Measurements from ENCODE around the gene SPEF1. TPM values are rescaled to one million over a fixed set of nuclear protein-coding genes. Genes with fewer than 3 reads are reported as not detected.

SPEF1 gene
- total RNA-seq, 1 experiment from 2014 or later: not detected

- H3K27ac ChIP-seq (ENCODE audit: low read length): no peak overlapping the region
- no peaks in the 10 kb centered on the region for H3K27me3 ChIP-seq (ENCODE audit: low read length)
- H3K9ac ChIP-seq (ENCODE audit: low read length): no peak overlapping the region
- peaks cover 4% of the 10 kb centered on the region for H3K79me2 ChIP-seq (ENCODE audit: low read length)
- H4K20me1 ChIP-seq (ENCODE audit: insufficient read depth, low read depth, low read length): 0 out of 2 replicates have a peak, but pooled peaks cover 6% of the 10 kb centered on the region
- no peaks in the 10 kb centered on the region for H3K9me3 ChIP-seq (ENCODE audit: low read length)
- no peak overlapping the region for H3K4me2 ChIP-seq (ENCODE audit: low read depth, low read length, poor library complexity, severe bottlenecking)
- H2AFZ ChIP-seq (ENCODE audit: low read length): no peak overlapping the region
- no peaks in the 10 kb centered on the region for H3K4me1 ChIP-seq (ENCODE audit: low read length)
- H3K9me2 ChIP-seq (replicated peaks; ENCODE audit: insufficient read depth, low read length): no peaks in the 10 kb centered on the region
- no peak for DNase-seq
- peaks cover 10% of the 10 kb centered on the region for H3K36me3 ChIP-seq (ENCODE audit: insufficient read depth, low read length)
- no peak overlapping the region for H3K4me3 ChIP-seq (ENCODE audit: low read length)
These were observed 26.0 kb downstream of the SPEF1 start for GRCh38 chr20:3755269-3755668.

DNA sequence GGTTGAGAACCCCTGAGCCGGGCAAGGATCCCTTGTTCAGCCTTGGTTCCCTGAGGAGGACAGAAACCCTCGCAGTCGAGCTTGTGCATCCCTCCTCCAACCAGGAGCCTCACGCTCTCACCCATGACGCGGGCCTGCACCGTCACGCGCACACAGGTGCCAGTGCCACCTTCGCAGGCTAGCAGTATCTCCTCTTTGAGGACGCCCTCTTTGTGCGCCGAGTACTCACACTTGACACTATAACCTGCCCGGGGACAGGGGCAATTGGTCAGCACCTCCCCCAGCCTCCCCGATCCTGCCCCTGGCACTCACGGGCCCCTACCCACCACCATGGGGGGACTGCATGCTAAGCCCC is 27.0 kb downstream of the SPEF1 start:
- Histone ChIP-seq H2AFZ (ENCODE audit: low read length) (no peak overlapping the region), H3K9ac (ENCODE audit: low read length) (no peak overlapping the region), H3K4me3 (ENCODE audit: low read length) (no peak overlapping the region)

DNA sequence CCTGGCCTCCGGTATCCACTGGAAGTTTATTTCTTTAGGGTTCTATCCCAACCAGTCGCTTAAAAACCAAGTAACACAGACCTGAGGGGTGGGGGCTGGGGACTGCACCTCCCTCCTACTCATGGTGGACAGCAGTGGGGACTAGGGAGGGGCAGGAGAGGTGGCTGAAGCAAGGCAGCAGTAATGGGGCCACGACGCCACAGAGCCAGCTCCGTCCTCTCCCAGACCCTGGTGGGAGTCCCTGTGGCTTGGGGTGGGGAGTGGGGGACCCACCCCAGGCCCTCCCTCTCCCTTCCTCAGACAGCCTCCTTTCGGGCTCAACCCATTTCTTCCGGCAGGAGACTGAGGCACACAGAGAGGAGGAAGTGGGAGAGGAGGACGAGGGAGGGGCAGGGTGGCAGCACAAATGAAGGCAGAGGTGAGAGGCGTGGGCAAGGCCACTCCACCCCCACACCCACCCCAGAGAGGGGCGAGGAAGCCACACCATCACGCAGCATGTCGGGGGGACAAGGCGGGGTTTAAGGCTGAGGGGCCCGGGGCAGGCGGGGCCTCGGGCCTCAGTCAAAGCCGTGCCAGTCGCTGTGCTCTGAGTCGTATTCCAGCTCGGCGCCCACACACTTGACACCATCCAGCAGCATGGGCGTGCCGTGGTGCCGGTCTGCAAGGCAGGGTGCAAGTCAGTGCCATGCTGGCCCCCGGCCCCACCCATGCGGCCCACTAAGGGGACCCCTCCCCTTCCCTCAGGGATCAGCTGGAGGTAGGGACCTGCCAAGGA is 27.6 kb downstream of the SPEF1 start:
- no peak overlapping the region for H3K9ac ChIP-seq (ENCODE audit: low read length)
- H3K27ac ChIP-seq (ENCODE audit: low read length): no peak overlapping the region
- H3K4me2 ChIP-seq (ENCODE audit: low read depth, low read length, poor library complexity, severe bottlenecking): no peak overlapping the region
- no peak for DNase-seq
- no peaks in the 10 kb centered on the region for H3K27me3 ChIP-seq (ENCODE audit: low read length)
- no peaks in the 10 kb centered on the region for H3K4me1 ChIP-seq (ENCODE audit: low read length)
- H3K9me2 ChIP-seq (replicated peaks; ENCODE audit: insufficient read depth, low read length): no peaks in the 10 kb centered on the region
- no peak overlapping the region for H3K4me3 ChIP-seq (ENCODE audit: low read length)
- no peaks in the 10 kb centered on the region for H3K79me2 ChIP-seq (ENCODE audit: low read length)
- peaks cover 10% of the 10 kb centered on the region for H3K36me3 ChIP-seq (ENCODE audit: insufficient read depth, low read length)
- no peak overlapping the region for H2AFZ ChIP-seq (ENCODE audit: low read length)
- H3K9me3 ChIP-seq (ENCODE audit: low read length): no peaks in the 10 kb centered on the region
- H4K20me1 ChIP-seq (ENCODE audit: insufficient read depth, low read depth, low read length): 0 out of 2 replicates have a peak, but pooled peaks cover 9% of the 10 kb centered on the region

More for the DNA sequence above, 27.0 kb downstream of the SPEF1 start:
- Histone ChIP-seq H3K27me3 (ENCODE audit: low read length) (no peaks in the 10 kb centered on the region), H3K4me1 (ENCODE audit: low read length) (no peaks in the 10 kb centered on the region), H3K4me2 (ENCODE audit: low read depth, low read length, poor library complexity, severe bottlenecking) (no peak overlapping the region), H3K9me2 (replicated peaks; ENCODE audit: insufficient read depth, low read length) (no peaks in the 10 kb centered on the region), H3K9me3 (ENCODE audit: low read length) (no peaks in the 10 kb centered on the region), H4K20me1 (ENCODE audit: insufficient read depth, low read depth, low read length) (0 out of 2 replicates have a peak, but pooled peaks cover 9% of the 10 kb centered on the region), H3K36me3 (ENCODE audit: insufficient read depth, low read length) (peaks cover 10% of the 10 kb centered on the region), H3K79me2 (ENCODE audit: low read length) (no peaks in the 10 kb centered on the region), H3K27ac (ENCODE audit: low read length) (no peak overlapping the region)
- no peak for DNase-seq

DNA sequence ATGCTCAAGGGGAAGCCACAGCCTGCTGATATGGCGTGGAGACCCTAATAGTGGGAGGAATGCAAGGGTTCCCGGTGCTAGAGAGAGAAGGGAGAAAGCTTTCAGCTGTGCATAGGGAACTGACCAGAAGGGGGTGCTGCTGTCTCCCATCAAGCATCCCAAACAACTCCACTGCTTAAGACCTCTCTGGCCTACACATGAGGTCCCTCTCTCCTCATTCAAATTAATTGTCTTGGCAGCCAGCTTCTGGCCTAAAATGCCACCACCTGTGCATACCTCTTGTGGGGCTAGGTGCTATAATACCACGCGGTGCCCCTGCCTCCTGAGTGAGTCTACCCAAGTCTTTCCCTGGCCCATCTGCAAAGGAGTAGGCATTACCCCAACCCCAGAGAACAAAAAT is 28.1 kb downstream of the SPEF1 start:
- Histone ChIP-seq H3K36me3 (ENCODE audit: insufficient read depth, low read length) (peaks cover 8% of the 10 kb centered on the region), H3K27me3 (ENCODE audit: low read length) (no peaks in the 10 kb centered on the region), H3K4me3 (ENCODE audit: low read length) (no peak overlapping the region), H3K4me2 (ENCODE audit: low read depth, low read length, poor library complexity, severe bottlenecking) (no peak overlapping the region), H3K9me3 (ENCODE audit: low read length) (no peaks in the 10 kb centered on the region), H3K9me2 (replicated peaks; ENCODE audit: insufficient read depth, low read length) (no peaks in the 10 kb centered on the region), H3K27ac (ENCODE audit: low read length) (no peak overlapping the region), H2AFZ (ENCODE audit: low read length) (no peak overlapping the region), H4K20me1 (ENCODE audit: insufficient read depth, low read depth, low read length) (0 out of 2 replicates have a peak, but pooled peaks cover 9% of the 10 kb centered on the region), H3K79me2 (ENCODE audit: low read length) (no peaks in the 10 kb centered on the region), H3K9ac (ENCODE audit: low read length) (no peak overlapping the region), H3K4me1 (ENCODE audit: low read length) (no peaks in the 10 kb centered on the region)
- peak; percentile 84 for DNase-seq

DNA sequence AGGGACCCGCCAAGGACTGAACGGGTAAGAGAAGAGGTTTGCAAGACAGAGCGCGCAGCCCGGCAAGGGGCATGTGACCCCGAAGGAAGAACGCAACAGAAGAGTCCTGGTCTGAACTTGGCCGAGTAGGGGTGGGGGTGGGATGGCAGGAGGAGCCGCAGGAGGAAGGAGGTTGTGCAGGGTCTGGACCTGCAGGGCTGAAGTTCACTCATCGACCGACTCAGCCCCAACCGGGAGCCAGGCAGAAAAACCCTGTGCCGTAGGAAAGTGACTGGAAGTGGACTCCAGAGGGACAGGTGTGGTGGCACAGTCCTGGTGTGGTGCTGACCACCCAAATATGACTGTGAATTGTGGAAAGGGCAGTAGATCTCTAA is 28.9 kb downstream of the SPEF1 start:
- Histone ChIP-seq H3K27ac (ENCODE audit: low read length) (no peak overlapping the region), H3K9ac (ENCODE audit: low read length) (no peak overlapping the region), H2AFZ (ENCODE audit: low read length) (no peak overlapping the region), H4K20me1 (ENCODE audit: insufficient read depth, low read depth, low read length) (0 out of 2 replicates have a peak, but pooled peaks cover 9% of the 10 kb centered on the region), H3K36me3 (ENCODE audit: insufficient read depth, low read length) (peaks cover 4% of the 10 kb centered on the region), H3K79me2 (ENCODE audit: low read length) (no peaks in the 10 kb centered on the region), H3K27me3 (ENCODE audit: low read length) (no peaks in the 10 kb centered on the region), H3K9me2 (replicated peaks; ENCODE audit: insufficient read depth, low read length) (no peaks in the 10 kb centered on the region), H3K4me1 (ENCODE audit: low read length) (no peaks in the 10 kb centered on the region), H3K4me3 (ENCODE audit: low read length) (no peak overlapping the region), H3K4me2 (ENCODE audit: low read depth, low read length, poor library complexity, severe bottlenecking) (no peak overlapping the region), H3K9me3 (ENCODE audit: low read length) (no peaks in the 10 kb centered on the region)
- DNase-seq: no peak

DNA sequence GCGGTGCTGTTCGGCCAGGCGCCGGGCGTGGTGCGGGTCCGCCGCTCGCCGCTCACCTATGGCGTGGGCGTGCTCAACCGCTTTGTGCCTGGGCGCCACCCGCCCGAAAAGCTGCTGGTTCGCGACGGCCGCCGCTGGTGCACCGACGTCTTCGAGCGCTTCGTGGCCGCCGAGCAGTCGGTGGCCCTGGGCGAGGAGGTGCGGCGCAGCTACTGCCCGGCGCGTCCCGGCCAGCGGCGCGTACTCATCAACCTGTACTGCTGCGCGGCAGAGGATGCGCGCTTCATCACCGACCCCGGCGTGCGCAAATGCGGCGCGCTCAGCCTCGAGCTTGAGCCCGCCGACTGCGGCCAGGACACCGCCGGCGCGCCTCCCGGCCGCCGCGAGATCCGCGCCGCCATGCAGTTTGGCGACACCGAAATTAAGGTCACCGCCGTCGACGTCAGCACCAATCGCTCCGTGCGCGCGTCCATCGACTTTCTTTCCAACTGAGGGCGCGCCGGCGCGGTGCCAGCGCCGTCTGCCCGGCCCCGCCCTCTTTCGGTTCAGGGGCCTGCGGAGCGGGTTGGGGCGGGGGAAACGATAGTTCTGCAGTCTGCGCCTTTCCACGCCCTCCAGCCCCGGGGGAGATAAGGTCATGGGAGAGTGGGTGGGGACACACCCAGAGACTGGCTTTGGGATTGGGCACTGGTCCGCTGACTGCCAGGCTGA is 29.4 kb downstream of the SPEF1 start:
- no peaks in the 10 kb centered on the region for H3K27me3 ChIP-seq (ENCODE audit: low read length)
- no peaks in the 10 kb centered on the region for H3K4me1 ChIP-seq (ENCODE audit: low read length)
- H3K27ac ChIP-seq (ENCODE audit: low read length): no peak overlapping the region
- peaks cover 9% of the 10 kb centered on the region; the same call in 1 of the 2 replicates for H4K20me1 ChIP-seq (ENCODE audit: insufficient read depth, low read depth, low read length)
- DNase-seq: no peak
- H3K9me2 ChIP-seq (replicated peaks; ENCODE audit: insufficient read depth, low read length): no peaks in the 10 kb centered on the region
- H3K36me3 ChIP-seq (ENCODE audit: insufficient read depth, low read length): peaks cover 4% of the 10 kb centered on the region
- no peaks in the 10 kb centered on the region for H3K9me3 ChIP-seq (ENCODE audit: low read length)
- no peak overlapping the region for H3K4me2 ChIP-seq (ENCODE audit: low read depth, low read length, poor library complexity, severe bottlenecking)
- H3K9ac ChIP-seq (ENCODE audit: low read length): no peak overlapping the region
- H2AFZ ChIP-seq (ENCODE audit: low read length): no peak overlapping the region
- H3K79me2 ChIP-seq (ENCODE audit: low read length): no peaks in the 10 kb centered on the region
- no peak overlapping the region for H3K4me3 ChIP-seq (ENCODE audit: low read length)

DNA sequence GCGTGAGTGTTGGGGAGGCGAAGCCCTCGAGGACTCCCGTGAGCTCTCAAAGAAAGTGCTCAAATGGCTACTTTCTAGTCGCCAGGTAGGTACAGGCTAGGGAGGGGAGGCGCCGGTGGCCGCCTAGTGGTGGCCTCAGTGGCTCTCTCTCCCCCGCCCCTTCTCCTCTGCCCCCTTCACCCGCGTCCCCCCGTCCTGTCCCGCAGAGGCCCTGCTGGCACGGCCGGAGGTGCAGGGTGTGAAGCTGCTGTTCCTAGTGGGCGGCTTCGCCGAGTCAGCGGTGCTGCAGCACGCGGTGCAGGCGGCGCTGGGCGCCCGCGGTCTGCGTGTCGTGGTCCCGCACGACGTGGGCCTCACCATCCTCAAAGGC is 30.0 kb downstream of the SPEF1 start:
- no peak overlapping the region for H3K4me2 ChIP-seq (ENCODE audit: low read depth, low read length, poor library complexity, severe bottlenecking)
- no peak overlapping the region for H3K9ac ChIP-seq (ENCODE audit: low read length)

DNA sequence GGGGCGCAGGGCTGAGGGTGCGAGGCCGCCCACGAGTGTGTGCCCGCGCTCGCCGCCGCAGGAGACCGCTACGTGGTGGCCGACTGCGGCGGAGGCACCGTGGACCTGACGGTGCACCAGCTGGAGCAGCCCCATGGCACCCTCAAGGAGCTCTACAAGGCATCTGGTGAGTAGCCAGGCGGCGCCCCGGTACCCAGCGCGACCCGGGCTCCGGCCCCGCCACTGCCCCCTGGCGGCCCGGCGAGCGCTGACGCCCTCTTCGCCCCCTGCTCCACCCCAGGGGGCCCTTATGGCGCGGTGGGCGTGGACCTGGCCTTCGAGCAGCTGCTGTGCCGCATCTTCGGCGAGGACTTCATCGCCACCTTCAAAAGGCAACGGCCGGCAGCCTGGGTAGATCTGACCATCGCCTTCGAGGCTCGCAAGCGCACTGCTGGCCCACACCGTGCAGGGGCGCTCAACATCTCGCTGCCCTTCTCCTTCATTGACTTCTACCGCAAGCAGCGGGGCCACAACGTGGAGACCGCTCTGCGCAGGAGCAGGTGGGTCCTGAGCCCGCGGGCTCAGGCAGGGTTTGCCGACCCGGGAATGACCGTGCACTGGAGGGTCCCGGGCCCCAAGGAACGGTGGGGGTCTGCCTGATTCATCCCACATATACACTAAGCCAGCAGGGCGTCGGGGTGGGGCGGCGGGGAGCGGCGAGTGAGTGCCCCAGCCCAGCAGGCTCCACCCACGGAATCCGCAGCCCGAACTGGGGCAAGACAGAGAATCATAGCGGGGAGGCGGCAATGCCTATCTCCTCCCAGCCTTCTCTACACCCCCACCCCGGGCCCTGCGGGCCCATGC is 31.3 kb downstream of the SPEF1 start:
- Histone ChIP-seq H3K4me3 (ENCODE audit: low read length) (no peak overlapping the region), H4K20me1 (ENCODE audit: insufficient read depth, low read depth, low read length) (peaks cover 9% of the 10 kb centered on the region; the same call in 1 of the 2 replicates), H3K27ac (ENCODE audit: low read length) (no peak overlapping the region), H3K79me2 (ENCODE audit: low read length) (no peaks in the 10 kb centered on the region), H3K4me2 (ENCODE audit: low read depth, low read length, poor library complexity, severe bottlenecking) (no peak overlapping the region), H3K36me3 (ENCODE audit: insufficient read depth, low read length) (peaks cover 4% of the 10 kb centered on the region; the same call in 1 of the 2 replicates), H2AFZ (ENCODE audit: low read length) (no peak overlapping the region), H3K9me2 (replicated peaks; ENCODE audit: insufficient read depth, low read length) (no peaks in the 10 kb centered on the region), H3K9me3 (ENCODE audit: low read length) (no peaks in the 10 kb centered on the region), H3K9ac (ENCODE audit: low read length) (no peak overlapping the region), H3K4me1 (ENCODE audit: low read length) (no peaks in the 10 kb centered on the region), H3K27me3 (ENCODE audit: low read length) (no peaks in the 10 kb centered on the region)
- peak; percentile 64 for DNase-seq

More for the DNA sequence above, 30.0 kb downstream of the SPEF1 start:
- Histone ChIP-seq H2AFZ (ENCODE audit: low read length) (no peak overlapping the region), H3K9me2 (replicated peaks; ENCODE audit: insufficient read depth, low read length) (no peaks in the 10 kb centered on the region), H3K27me3 (ENCODE audit: low read length) (no peaks in the 10 kb centered on the region), H4K20me1 (ENCODE audit: insufficient read depth, low read depth, low read length) (peaks cover 9% of the 10 kb centered on the region; the same call in 1 of the 2 replicates), H3K4me1 (ENCODE audit: low read length) (no peaks in the 10 kb centered on the region), H3K36me3 (ENCODE audit: insufficient read depth, low read length) (peaks cover 4% of the 10 kb centered on the region), H3K79me2 (ENCODE audit: low read length) (no peaks in the 10 kb centered on the region), H3K27ac (ENCODE audit: low read length) (no peak overlapping the region), H3K9me3 (ENCODE audit: low read length) (no peaks in the 10 kb centered on the region), H3K4me3 (ENCODE audit: low read length) (no peak overlapping the region)
- no peak for DNase-seq
